ENCODE data around the gene RMI1. TPM values are rescaled to one million over a fixed set of nuclear protein-coding genes. Genes with fewer than 3 reads are reported as not detected.
"Not testable (repeated sequence)": the region's sequence is repeated elsewhere in the genome, so short reads cannot be mapped to it uniquely, and the experiment has no call there.

Gene RMI1
- total and polyA plus RNA-seq, 9 donors = 3.2 to 8.0 (median 4.0) TPM

- intact Hi-C loops (cut with DNase I) = loop anchor here (2.0 to 10.0 kb wide), 5 partner anchors 227 to 324 kb away; no protein-coding TSS in a partner anchor
- TF ChIP-seq EP300 (IDR thresholded peaks at IDR 0.05) (no peak), POLR2A (IDR thresholded peaks at IDR 0.05) (no peak), CTCF (IDR thresholded peaks at IDR 0.05) (peak; percentile 37 to 70 (median 55))
- Histone ChIP-seq H3K4me3 (no peak overlapping the region), H3K9me3 (no peaks in the 10 kb centered on the region), H3K4me1 (ENCODE audit: insufficient read depth) (no peaks in the 10 kb centered on the region), H3K27me3 (no peaks in the 10 kb centered on the region), H3K36me3 (no peaks in the 10 kb centered on the region), H3K27ac (no peak overlapping the region)
- WGBS, 3 donors = 38 to 43% (median 40%) methylated on average over 1 of the region's 1 CpG
- DNase-seq = no peak
These were observed 42.6 kb upstream of the RMI1 start for GRCh38 chr9:83937861-83938455.

GRCh38 chr9:83940590-83941303 is 39.9 kb upstream of the RMI1 start:
- WGBS, 3 donors = 76 to 85% (median 83%) methylated on average over 5 of the region's 5 CpGs

GRCh38 chr9:83948096-83948495 is 32.5 kb upstream of the RMI1 start:
- H3K36me3 ChIP-seq; H3K27ac ChIP-seq; H3K9me3 ChIP-seq; intact Hi-C loops (cut with DNase I); H3K4me3 ChIP-seq; DNase-seq; H3K4me1 ChIP-seq (ENCODE audit: insufficient read depth); H3K27me3 ChIP-seq: not testable (repeated sequence)
- 96 to 99% (median 97%) methylated on average over 24 to 36 of the region's 39 CpGs for WGBS, 3 donors

More at GRCh38 chr9:83940590-83941303, 39.9 kb upstream of the RMI1 start:
- H3K4me3 ChIP-seq = no peak overlapping the region
- H3K27ac ChIP-seq = no peak overlapping the region
- no peak for DNase-seq
- no peaks in the 10 kb centered on the region for H3K9me3 ChIP-seq
- no peaks in the 10 kb centered on the region for H3K36me3 ChIP-seq
- intact Hi-C loops (cut with DNase I) = no loop called here
- no peaks in the 10 kb centered on the region for H3K4me1 ChIP-seq (ENCODE audit: insufficient read depth)
- H3K27me3 ChIP-seq = no peaks in the 10 kb centered on the region
- TF ChIP-seq POLR2A (IDR thresholded peaks at IDR 0.05) (no peak), CTCF (IDR thresholded peaks at IDR 0.05) (no peak), EP300 (IDR thresholded peaks at IDR 0.05) (no peak)

- peak in 2 of 5 donors; percentile 26 to 41 for DNase-seq
These were observed 24.5 kb upstream of the RMI1 start for GRCh38 chr9:83956086-83956435.

More at GRCh38 chr9:83956086-83956435, 24.5 kb upstream of the RMI1 start:
- TF ChIP-seq POLR2A (IDR thresholded peaks at IDR 0.05) (no peak), CTCF (IDR thresholded peaks at IDR 0.05) (no peak), EP300 (IDR thresholded peaks at IDR 0.05) (no peak)
- H3K27ac ChIP-seq = peak overlapping the region; percentile 37 to 69
- no peaks in the 10 kb centered on the region for H3K27me3 ChIP-seq
- intact Hi-C loops (cut with DNase I) = no loop called here
- WGBS, 3 donors = 8 to 29% (median 10%) methylated on average over 23 of the region's 23 CpGs
- H3K4me1 ChIP-seq (ENCODE audit: insufficient read depth) = no peaks in the 10 kb centered on the region
- no peaks in the 10 kb centered on the region for H3K9me3 ChIP-seq
- H3K4me3 ChIP-seq = peak overlapping the region; percentile 62
- H3K36me3 ChIP-seq = no peaks in the 10 kb centered on the region

All from ovary (tissue), 9 donors.